Neural progenitor cell (in vitro differentiated cells): ENCODE measurements around the gene IL17RA. TPM values are rescaled to one million over a fixed set of nuclear protein-coding genes. Genes with fewer than 3 reads are reported as not detected.
A peak's percentile ranks its signal among the peaks of the same experiment; 100 is the strongest.

Experiments used
- DNase-seq: peaks from one replicate; pipeline ENCODE4 v3.0.0-alpha.2; 2016; ENCODE audit warnings: low spot score
- H2AFZ ChIP-seq: fragments of 200-600 bp; sonication (generic); replicated peaks from 2 replicates; pipeline ENCODE4 v1.6.1; 2016; ENCODE audit warnings: antibody characterized with exemption
- H3F3A ChIP-seq: fragments of 200-600 bp; sonication (generic); 2 replicates; pipeline ENCODE4 v1.6.1; 2016; ENCODE audit warnings: antibody characterized with exemption, low read depth
- H3K27ac ChIP-seq: fragments of 200-600 bp; sonication (generic); 2 replicates; pipeline ENCODE4 v1.5.1; 2016; ENCODE audit warnings: mild to moderate bottlenecking
- H3K27me3 ChIP-seq: fragments of 200-600 bp; sonication (generic); 2 replicates; pipeline ENCODE4 v1.6.1; 2016; ENCODE audit warnings: mild to moderate bottlenecking, moderate library complexity
- H3K36me3 ChIP-seq: fragments of 200-600 bp; sonication (generic); 2 replicates; pipeline ENCODE4 v1.5.1; 2016
- H3K4me1 ChIP-seq: fragments of 200-600 bp; sonication (generic); 2 replicates; pipeline ENCODE4 v1.6.1; 2016; ENCODE audit warnings: mixed run types
- H3K4me2 ChIP-seq: fragments of 200-600 bp; sonication (generic); 2 replicates; pipeline ENCODE4 v1.6.1; 2016
- H3K4me3 ChIP-seq: fragments of 200-600 bp; sonication (generic); 2 replicates; pipeline ENCODE4 v1.5.1; 2016
- H3K79me2 ChIP-seq: fragments of 200-600 bp; sonication (generic); 2 replicates; pipeline ENCODE4 v1.6.1; 2016; ENCODE audit warnings: low read depth
- H3K9ac ChIP-seq: fragments of 200-600 bp; sonication (generic); 2 replicates; pipeline ENCODE4 v1.6.1; 2016
- H3K9me3 ChIP-seq: fragments of 200-600 bp; sonication (generic); 2 replicates; pipeline ENCODE4 v1.5.1; 2016; ENCODE audit warnings: low read depth
- H4K20me1 ChIP-seq: fragments of 200-600 bp; sonication (generic); 2 replicates; pipeline ENCODE4 v1.6.1; 2016; ENCODE audit warnings: low read depth
- H3K27ac Mint-ChIP-seq: 3 replicates; pipeline ENCODE4 v1.8.0; 2021; ENCODE audit warnings: mixed read lengths
- H3K27me3 Mint-ChIP-seq: 2 replicates; pipeline ENCODE4 v1.8.0; 2022; ENCODE audit warnings: low read depth, mild to moderate bottlenecking, inconsistent platforms, moderate library complexity, mixed read lengths; ENCODE audit not compliant: insufficient read depth
- H3K36me3 Mint-ChIP-seq: 3 replicates; pipeline ENCODE4 v1.8.0; 2021; ENCODE audit warnings: mixed read lengths
- H3K4me1 Mint-ChIP-seq: 3 replicates; pipeline ENCODE4 v1.8.0; 2021; ENCODE audit warnings: mixed read lengths
- H3K4me3 Mint-ChIP-seq: 3 replicates; pipeline ENCODE4 v1.8.0; 2021; ENCODE audit warnings: mild to moderate bottlenecking, moderate library complexity, mixed read lengths
- H3K9me3 Mint-ChIP-seq: 3 replicates; pipeline ENCODE4 v1.8.0; 2020; ENCODE audit warnings: mixed read lengths
- EZH2 ChIP-seq: fragments of 200-600 bp; sonication (generic); IDR thresholded peaks from 2 replicates; pipeline ENCODE4 v1.6.1; 2017; ENCODE audit warnings: antibody characterized with exemption, mild to moderate bottlenecking, moderate library complexity
- EZH2phosphoT487 ChIP-seq: fragments of 200-600 bp; sonication (generic); IDR thresholded peaks from 2 replicates; pipeline ENCODE4 v1.6.1; 2017; ENCODE audit warnings: antibody characterized with exemption
- total RNA-seq: library from RNA; depleted of rRNA; stranded (reverse); fragments of >200 nt; gene quantifications from 2 replicates; pipeline ENCODE4 v1.2.3, GENCODE V29; 2015; ENCODE audit warnings: low replicate concordance
- TF ChIP-seq, protein P1 (sequence below): fragments of 200-600 bp; sonication (generic); IDR thresholded peaks from 2 replicates; pipeline ENCODE4 v1.5.1; 2017; ENCODE audit warnings: antibody characterized with exemption, mild to moderate bottlenecking

Gene IL17RA
- total RNA-seq, 1 donor from 2014 or later: 5.2 TPM

GRCh38 chr22:17109976-17110375 lies 25.2 kb downstream of the IL17RA start:
- no peak for DNase-seq
- no peak overlapping the region for H3K27ac Mint-ChIP-seq
- Histone ChIP-seq H3K27me3 (no peaks in the 10 kb centered on the region), H3K79me2 (no peaks in the 10 kb centered on the region), H4K20me1 (peaks cover 5% of the 10 kb centered on the region), H3F3A (peaks cover 8% of the 10 kb centered on the region), H3K4me2 (no peak overlapping the region), H3K36me3 (no peaks in the 10 kb centered on the region), H3K27ac (no peak overlapping the region), H3K4me3 (no peak overlapping the region), H3K9me3 (no peaks in the 10 kb centered on the region), H2AFZ (no peak overlapping the region), H3K4me1 (peaks cover 10% of the 10 kb centered on the region), H3K9ac (no peak overlapping the region)
- no peaks in the 10 kb centered on the region for H3K36me3 Mint-ChIP-seq
- TF ChIP-seq EZH2phosphoT487: no peak
- peaks cover 12% of the 10 kb centered on the region for H3K4me1 Mint-ChIP-seq
- peaks cover 7% of the 10 kb centered on the region for H3K27me3 Mint-ChIP-seq
- no peak overlapping the region for H3K4me3 Mint-ChIP-seq
- H3K9me3 Mint-ChIP-seq: no peaks in the 10 kb centered on the region

GRCh38 chr22:17110791-17111550 lies 26.2 kb downstream of the IL17RA start:
- TF ChIP-seq, protein P1, sequence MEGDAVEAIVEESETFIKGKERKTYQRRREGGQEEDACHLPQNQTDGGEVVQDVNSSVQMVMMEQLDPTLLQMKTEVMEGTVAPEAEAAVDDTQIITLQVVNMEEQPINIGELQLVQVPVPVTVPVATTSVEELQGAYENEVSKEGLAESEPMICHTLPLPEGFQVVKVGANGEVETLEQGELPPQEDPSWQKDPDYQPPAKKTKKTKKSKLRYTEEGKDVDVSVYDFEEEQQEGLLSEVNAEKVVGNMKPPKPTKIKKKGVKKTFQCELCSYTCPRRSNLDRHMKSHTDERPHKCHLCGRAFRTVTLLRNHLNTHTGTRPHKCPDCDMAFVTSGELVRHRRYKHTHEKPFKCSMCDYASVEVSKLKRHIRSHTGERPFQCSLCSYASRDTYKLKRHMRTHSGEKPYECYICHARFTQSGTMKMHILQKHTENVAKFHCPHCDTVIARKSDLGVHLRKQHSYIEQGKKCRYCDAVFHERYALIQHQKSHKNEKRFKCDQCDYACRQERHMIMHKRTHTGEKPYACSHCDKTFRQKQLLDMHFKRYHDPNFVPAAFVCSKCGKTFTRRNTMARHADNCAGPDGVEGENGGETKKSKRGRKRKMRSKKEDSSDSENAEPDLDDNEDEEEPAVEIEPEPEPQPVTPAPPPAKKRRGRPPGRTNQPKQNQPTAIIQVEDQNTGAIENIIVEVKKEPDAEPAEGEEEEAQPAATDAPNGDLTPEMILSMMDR: no peak
- TF ChIP-seq EZH2phosphoT487: no peak
- no peak for TF ChIP-seq EZH2
- peaks cover 10% of the 10 kb centered on the region for H3K4me1 ChIP-seq
- H3K4me3 Mint-ChIP-seq: no peak overlapping the region
- peaks cover 5% of the 10 kb centered on the region for H4K20me1 ChIP-seq
- no peaks in the 10 kb centered on the region for H3K36me3 ChIP-seq
- H3K27ac Mint-ChIP-seq: no peak overlapping the region
- H3K4me2 ChIP-seq: no peak overlapping the region
- no peak overlapping the region for H2AFZ ChIP-seq
- H3K4me3 ChIP-seq: no peak overlapping the region
- H3K36me3 Mint-ChIP-seq: no peaks in the 10 kb centered on the region
- H3K27me3 ChIP-seq: no peaks in the 10 kb centered on the region
- peaks cover 8% of the 10 kb centered on the region for H3F3A ChIP-seq
- DNase-seq: no peak
- H3K4me1 Mint-ChIP-seq: peaks cover 12% of the 10 kb centered on the region
- H3K9me3 ChIP-seq: no peaks in the 10 kb centered on the region
- H3K9ac ChIP-seq: no peak overlapping the region
- H3K27ac ChIP-seq: no peak overlapping the region
- no peaks in the 10 kb centered on the region for H3K9me3 Mint-ChIP-seq
- H3K27me3 Mint-ChIP-seq: peaks cover 8% of the 10 kb centered on the region
- H3K79me2 ChIP-seq: no peaks in the 10 kb centered on the region

- Mint-ChIP-seq H3K27me3 (peaks cover 13% of the 10 kb centered on the region), H3K4me1 (peaks cover 18% of the 10 kb centered on the region), H3K9me3 (no peaks in the 10 kb centered on the region), H3K27ac (peak overlapping the region; percentile 4), H3K36me3 (no peaks in the 10 kb centered on the region), H3K4me3 (peak overlapping the region; percentile 23)
- H3F3A ChIP-seq: peaks cover 16% of the 10 kb centered on the region
- peaks cover 14% of the 10 kb centered on the region for H4K20me1 ChIP-seq
- no peak overlapping the region for H3K27ac ChIP-seq
- DNase-seq: no peak
- no peak overlapping the region for H3K4me3 ChIP-seq
- H3K9me3 ChIP-seq: no peaks in the 10 kb centered on the region
- no peaks in the 10 kb centered on the region for H3K36me3 ChIP-seq
- H3K9ac ChIP-seq: no peak overlapping the region
- H3K4me2 ChIP-seq: no peak overlapping the region
- no peak overlapping the region for H2AFZ ChIP-seq
- peaks cover 14% of the 10 kb centered on the region for H3K4me1 ChIP-seq
- no peaks in the 10 kb centered on the region for H3K79me2 ChIP-seq
- H3K27me3 ChIP-seq: no peaks in the 10 kb centered on the region
- TF ChIP-seq EZH2phosphoT487 (no peak), EZH2 (no peak)
- TF ChIP-seq, protein P1: no peak
Measured at GRCh38 chr22:17112491-17113042, 27.8 kb downstream of the IL17RA start.

DNA sequence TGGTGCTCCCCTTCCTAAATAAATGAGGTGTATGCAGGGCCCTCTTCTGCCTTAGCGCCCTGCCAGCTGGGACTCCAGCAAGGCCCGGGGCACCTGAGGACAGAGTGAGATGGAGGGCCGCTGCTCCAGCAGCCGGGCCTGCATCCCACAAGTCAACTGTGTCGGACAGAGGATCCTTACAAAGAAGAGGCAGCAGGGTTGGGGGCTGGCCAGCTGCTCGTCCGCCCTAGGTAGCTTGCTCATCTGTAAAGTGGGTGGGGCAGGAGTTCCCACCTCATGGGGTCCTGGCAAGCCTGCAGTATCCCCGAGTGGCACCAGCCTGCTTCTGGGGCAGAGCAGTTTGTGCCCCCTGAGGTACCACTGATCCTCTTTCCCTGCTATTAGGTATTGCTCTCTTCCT lies 28.8 kb downstream of the IL17RA start:
- no peaks in the 10 kb centered on the region for H3K36me3 ChIP-seq

More for the DNA sequence above, 28.8 kb downstream of the IL17RA start:
- Histone ChIP-seq H2AFZ (no peak overlapping the region), H3K27ac (no peak overlapping the region), H3K4me3 (no peak overlapping the region), H3K27me3 (no peaks in the 10 kb centered on the region), H3F3A (peaks cover 25% of the 10 kb centered on the region), H3K79me2 (no peaks in the 10 kb centered on the region), H3K9me3 (no peaks in the 10 kb centered on the region), H4K20me1 (peaks cover 24% of the 10 kb centered on the region), H3K9ac (no peak overlapping the region), H3K4me1 (peaks cover 23% of the 10 kb centered on the region), H3K4me2 (no peak overlapping the region)
- Mint-ChIP-seq H3K36me3 (peaks cover 1% of the 10 kb centered on the region), H3K9me3 (peaks cover 1% of the 10 kb centered on the region), H3K27ac (no peak overlapping the region), H3K27me3 (peaks cover 13% of the 10 kb centered on the region), H3K4me3 (no peak overlapping the region), H3K4me1 (peaks cover 25% of the 10 kb centered on the region)
- TF ChIP-seq, protein P1: no peak
- TF ChIP-seq EZH2phosphoT487 (no peak), EZH2 (no peak)
- DNase-seq: no peak
